Common myeloid progenitor, CD34-positive (primary cell): ENCODE data around the gene C1orf115.
"Not testable (repeated sequence)": the region's sequence is repeated elsewhere in the genome, so short reads cannot be mapped to it uniquely, and the experiment has no call there.

ENCODE experiments used
- CTCF ChIA-PET: fragments of 350-600 bp; sonication (Branson Sonifier 250); formaldehyde crosslinking; loops from one replicate; lab custom pipeline; 2021; ENCODE audit warnings: antibody characterized with exemption; lab: Charles Lee
- POLR2A ChIA-PET: fragments of 350-600 bp; sonication (Branson Sonifier 250); formaldehyde crosslinking; loops from one replicate; lab custom pipeline; 2021; ENCODE audit warnings: antibody characterized with exemption; lab: Charles Lee
- DNase-seq, 3 donors: peaks; one replicate each; pipeline versions ENCODE4 v3.0.0 to v3.0.0-alpha.2; 2013
- H3K27ac ChIP-seq, 2 experiments: 1 replicate in 1 of 2; 2 replicates in 1 of 2; pipeline ENCODE4 v1.7.0; 2013; ENCODE audit warnings: inconsistent platforms in 2 of 2, low read length in 2 of 2, mild to moderate bottlenecking in 2 of 2, low read depth in 1 of 2, moderate library complexity in 1 of 2; ENCODE audit not compliant: severe bottlenecking in 2 of 2, insufficient read depth in 1 of 2, poor library complexity in 1 of 2
- H3K27me3 ChIP-seq, 5 experiments: replicated peaks in 2 of 5; 1 replicate in 3 of 5; 2 replicates in 2 of 5; pipeline versions ENCODE4 v1.6.1 to v1.7.0; 2013; ENCODE audit warnings: low read length in 4 of 5, mild to moderate bottlenecking in 2 of 5, moderate library complexity in 2 of 5, inconsistent platforms in 1 of 5; ENCODE audit not compliant: insufficient read depth in 5 of 5, control insufficient read depth in 4 of 5
- H3K36me3 ChIP-seq, 4 experiments: 1 replicate in 2 of 4; 2 replicates in 2 of 4; pipeline versions ENCODE4 v1.6.1 to v1.7.0; 2013; ENCODE audit warnings: low read length in 3 of 4, control low read depth in 1 of 4, mild to moderate bottlenecking in 1 of 4; ENCODE audit not compliant: control insufficient read depth in 4 of 4, insufficient read depth in 4 of 4
- H3K4me1 ChIP-seq, 4 experiments: 1 replicate in 3 of 4; 2 replicates in 1 of 4; pipeline versions ENCODE4 v1.6.1 to v1.7.1; 2013; ENCODE audit warnings: low read length in 3 of 4, mild to moderate bottlenecking in 3 of 4, control low read depth in 1 of 4, inconsistent platforms in 1 of 4, moderate library complexity in 1 of 4; ENCODE audit not compliant: control insufficient read depth in 4 of 4, insufficient read depth in 4 of 4; ENCODE audit errors: control extremely low read depth in 1 of 4
- H3K4me3 ChIP-seq, 7 experiments: 1 replicate in 4 of 7; 2 replicates in 3 of 7; pipeline versions ENCODE4 v1.5.1 to v1.7.0; 2013; ENCODE audit warnings: mild to moderate bottlenecking in 7 of 7, low read length in 6 of 7, moderate library complexity in 6 of 7, inconsistent platforms in 2 of 7, low read depth in 2 of 7, control low read depth in 1 of 7; ENCODE audit not compliant: insufficient read depth in 4 of 7, control insufficient read depth in 1 of 7; ENCODE audit errors: extremely low read depth in 1 of 7
- H3K9me3 ChIP-seq, 5 experiments: 1 replicate in 4 of 5; 2 replicates in 1 of 5; pipeline versions ENCODE4 v1.6.1 to v1.7.1; 2013; ENCODE audit warnings: low read length in 4 of 5, mild to moderate bottlenecking in 2 of 5, inconsistent platforms in 1 of 5, low read depth in 1 of 5, moderate library complexity in 1 of 5; ENCODE audit not compliant: control insufficient read depth in 4 of 5, insufficient read depth in 2 of 5; ENCODE audit errors: control extremely low read depth in 1 of 5
- WGBS: methylation state at CpG from one replicate; pipeline ENCODE4 v1.1.5; 2013; ENCODE audit not compliant: insufficient coverage; 5-methylcytosine and 5-hydroxymethylcytosine counted together

Gene C1orf115

GRCh38 chr1:220683716-220684115 is 6.4 kb upstream of the C1orf115 start:
- H3K36me3 ChIP-seq, H3K4me1 ChIP-seq, H3K9me3 ChIP-seq, DNase-seq, H3K27ac ChIP-seq, H3K27me3 ChIP-seq, H3K4me3 ChIP-seq: not testable (repeated sequence)
- POLR2A ChIA-PET, result interaction anchor here (0.5 kb wide), 1 partner anchor 8 kb away, joined by 3 read pairs; no protein-coding TSS in a partner anchor
- CTCF ChIA-PET, result interaction anchor here (1.0 kb wide), 1 partner anchor 91 kb away, joined by 5 read pairs; no protein-coding TSS in a partner anchor
- WGBS, result 100% methylated on average over 5 of the region's 12 CpGs

GRCh38 chr1:220684890-220685289 is 5.3 kb upstream of the C1orf115 start:
- Histone ChIP-seq H3K27me3 (peaks cover 2 to 5% (median 3%) of the 10 kb centered on the region in 5 experiments), H3K4me1 (peaks cover 0 to 6% (median 4%) of the 10 kb centered on the region in 4 experiments), H3K36me3 (no peaks in the 10 kb centered on the region), H3K27ac (no peak overlapping the region), H3K9me3 (no peaks in the 10 kb centered on the region), H3K4me3 (no peak overlapping the region)
- POLR2A ChIA-PET, result no interaction called here
- CTCF ChIA-PET, result interaction anchor here (0.9 to 1.2 kb wide), 2 partner anchors 11 to 76 kb away, joined by 3 read pairs; no protein-coding TSS in a partner anchor
- 75% methylated on average over 2 of the region's 4 CpGs for WGBS
- DNase-seq, result no peak

GRCh38 chr1:220685879-220686278 is 4.3 kb upstream of the C1orf115 start:
- 90% methylated on average over 3 of the region's 3 CpGs for WGBS
- Histone ChIP-seq H3K27ac (no peak overlapping the region), H3K27me3 (peaks cover 4 to 12% (median 6%) of the 10 kb centered on the region in 5 experiments), H3K9me3 (no peaks in the 10 kb centered on the region), H3K4me3 (no peak overlapping the region), H3K36me3 (no peaks in the 10 kb centered on the region), H3K4me1 (peaks cover 0 to 14% (median 11%) of the 10 kb centered on the region in 4 experiments)
- CTCF ChIA-PET, result interaction anchor here (0.9 to 1.0 kb wide), 2 partner anchors 12 to 91 kb away, joined by 3 read pairs; no protein-coding TSS in a partner anchor
- DNase-seq, result peak in 2 of 3 donors; percentile 13 to 31
- POLR2A ChIA-PET, result no interaction called here

- no peaks in the 10 kb centered on the region for H3K36me3 ChIP-seq
- peaks cover 0 to 15% (median 11%) of the 10 kb centered on the region in 4 experiments for H3K4me1 ChIP-seq
- CTCF ChIA-PET, result no interaction called here
- H3K4me3 ChIP-seq, result no peak overlapping the region
- POLR2A ChIA-PET, result no interaction called here
- no CpG with 5 or more reads among the region's 5 CpGs for WGBS
- peaks cover 8 to 29% (median 18%) of the 10 kb centered on the region in 5 experiments for H3K27me3 ChIP-seq
- H3K9me3 ChIP-seq, result no peaks in the 10 kb centered on the region
- no peak overlapping the region for H3K27ac ChIP-seq
- DNase-seq, result no peak
These were observed 2.4 kb upstream of the C1orf115 start for GRCh38 chr1:220687809-220688208.

- CTCF ChIA-PET, result interaction anchor here (0.9 to 1.2 kb wide), 4 partner anchors 14 to 87 kb away, joined by 3 to 6 read pairs (median 4); no protein-coding TSS in a partner anchor
- no peak for DNase-seq
- Histone ChIP-seq H3K27ac (no peak overlapping the region), H3K36me3 (no peaks in the 10 kb centered on the region), H3K27me3 (peaks cover 9 to 30% (median 22%) of the 10 kb centered on the region in 5 experiments), H3K4me3 (peak overlapping the region in 5 of 7 experiments; percentile 25 to 80 (median 70)), H3K9me3 (no peaks in the 10 kb centered on the region), H3K4me1 (peaks cover 0 to 15% (median 11%) of the 10 kb centered on the region in 4 experiments)
- POLR2A ChIA-PET, result no interaction called here
- 45% methylated on average over 10 of the region's 14 CpGs for WGBS
These were observed 497 bp upstream of the C1orf115 start for GRCh38 chr1:220689666-220690065.

- no peaks in the 10 kb centered on the region for H3K36me3 ChIP-seq
- H3K4me1 ChIP-seq, result peaks cover 0 to 15% (median 11%) of the 10 kb centered on the region in 4 experiments
- H3K4me3 ChIP-seq, result peak overlapping the region in 5 of 7 experiments; percentile 52 to 80 (median 70)
- H3K9me3 ChIP-seq, result no peaks in the 10 kb centered on the region
- no peak for DNase-seq
- WGBS, result 94% methylated on average over 12 of the region's 14 CpGs
- H3K27me3 ChIP-seq, result peaks cover 9 to 30% (median 24%) of the 10 kb centered on the region in 5 experiments
- ChIA-PET POLR2A (no interaction called here), CTCF (interaction anchor here (0.8 to 1.3 kb wide), 4 partner anchors 10 to 42 kb away, joined by 4 to 7 read pairs (median 4); no protein-coding TSS in a partner anchor)
- H3K27ac ChIP-seq, result no peak overlapping the region
These were observed 1.0 kb downstream of the C1orf115 start for GRCh38 chr1:220691053-220691684.
